SW 1271 (cell line): ENCODE measurements around the gene KLK7.
A peak's percentile ranks its signal among the peaks of the same experiment; 100 is the strongest.

Experiments
- DNase-seq, 2 experiments: peaks; one replicate each; lab custom pipeline; 2025; lab: John Stamatoyannopoulos, UW

Gene KLK7

DNA sequence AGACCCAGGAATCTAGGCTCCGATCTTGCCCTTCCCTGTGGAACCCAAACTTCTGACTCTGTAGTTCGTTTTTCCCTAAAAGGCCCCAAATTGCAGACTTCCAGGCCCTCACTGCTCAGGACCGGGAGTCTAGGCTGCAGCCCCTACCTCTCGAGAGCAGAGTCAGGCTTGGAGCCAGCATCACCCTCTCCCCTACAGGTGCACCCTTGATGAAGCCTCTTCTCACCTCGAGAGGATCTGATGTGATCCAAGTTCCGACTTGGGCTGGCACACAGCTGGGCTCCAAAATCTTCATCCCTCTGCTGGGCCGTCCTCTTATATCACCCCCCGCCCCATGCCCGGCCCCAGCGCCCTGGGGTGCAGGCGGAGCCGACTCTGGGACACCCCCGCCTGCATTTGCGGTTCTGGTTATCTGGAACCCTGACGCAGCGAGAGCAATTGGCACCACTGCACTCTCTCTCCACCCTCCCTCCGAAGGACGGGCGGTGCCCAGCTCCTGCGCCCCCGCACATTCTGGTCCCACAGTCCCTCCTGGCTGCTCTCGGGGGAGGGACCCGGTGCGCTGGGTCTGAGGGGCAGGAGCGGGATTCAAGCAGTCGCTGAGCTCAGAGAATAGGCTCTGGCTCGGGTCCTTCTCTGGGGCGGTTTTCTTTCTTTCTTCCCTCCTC lies at the start of gene KLK7:
KLK7 (minus strand) TSS at position 293 of the 668 bp plus-strand sequence. CDS start 1,518 bp downstream, outside the sequence.
- DNase-seq = no peak

DNA sequence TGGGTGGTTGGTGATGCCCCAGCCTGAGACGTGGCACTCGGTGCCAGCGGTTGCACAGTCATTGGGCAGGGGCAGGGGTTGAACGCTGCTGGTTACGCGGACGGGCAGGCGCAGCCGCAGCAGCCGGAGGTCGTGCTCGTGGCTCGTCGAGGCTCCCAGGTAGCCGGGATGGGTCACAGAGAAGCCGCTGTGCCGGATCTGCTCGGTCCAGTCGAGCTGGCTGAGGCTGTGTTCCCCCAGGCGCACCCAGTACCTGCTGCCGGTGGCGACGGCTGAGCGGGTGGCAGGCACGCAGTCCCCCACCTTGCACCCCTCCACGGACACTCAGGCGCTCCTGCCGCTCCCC lies 48.1 kb upstream of the KLK7 start:
- no peak for DNase-seq

DNA sequence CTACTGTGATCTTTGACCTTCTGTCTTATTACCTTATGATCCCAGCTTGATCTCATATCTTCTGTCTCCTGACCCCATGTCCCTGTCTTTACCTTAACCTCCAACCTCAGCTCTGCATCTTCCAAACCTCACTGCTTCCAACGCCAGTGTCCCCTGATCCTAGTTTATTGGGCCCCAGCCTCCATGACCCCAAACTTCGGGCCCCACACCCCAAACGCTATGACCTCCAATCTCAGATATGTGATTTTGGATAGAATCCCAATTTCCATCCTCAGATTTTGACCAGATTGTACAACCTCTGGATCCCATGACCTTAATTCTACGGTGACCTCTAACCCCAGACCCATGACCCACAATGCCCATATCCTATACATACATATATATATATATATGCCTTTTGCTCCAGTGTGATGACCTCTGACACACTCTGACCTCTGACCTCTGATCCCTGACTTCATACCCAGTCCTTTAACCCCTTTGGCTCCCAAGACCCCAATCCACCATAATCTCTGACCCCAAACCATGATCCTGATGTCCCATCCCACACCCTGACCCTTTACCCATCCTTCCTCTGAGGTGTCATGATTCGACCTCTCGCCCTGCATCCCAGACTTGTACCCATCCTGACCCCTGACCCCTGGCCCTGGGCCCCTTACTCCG lies 47.6 kb upstream of the KLK7 start:
- DNase-seq = no peak

DNA sequence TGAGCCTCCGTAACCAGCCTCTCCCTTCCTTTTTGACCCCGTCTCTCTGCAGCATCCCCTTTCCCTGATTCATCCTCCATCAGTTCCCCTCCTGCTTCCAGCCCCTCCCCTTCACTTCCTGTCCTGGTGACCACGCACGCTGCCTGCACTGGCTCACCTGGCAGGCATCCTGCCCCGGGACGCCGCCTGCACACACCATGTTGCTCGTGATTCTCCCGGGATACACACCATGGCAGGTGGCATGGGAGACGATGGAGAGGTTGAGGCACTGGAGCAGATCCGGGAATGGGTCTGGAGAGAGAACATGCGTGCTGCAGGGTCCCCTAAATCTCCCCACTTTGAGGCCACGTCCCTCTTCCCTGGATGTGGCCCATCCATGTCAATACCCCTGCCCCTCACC lies 46.9 kb upstream of the KLK7 start:
- DNase-seq = no peak

DNA sequence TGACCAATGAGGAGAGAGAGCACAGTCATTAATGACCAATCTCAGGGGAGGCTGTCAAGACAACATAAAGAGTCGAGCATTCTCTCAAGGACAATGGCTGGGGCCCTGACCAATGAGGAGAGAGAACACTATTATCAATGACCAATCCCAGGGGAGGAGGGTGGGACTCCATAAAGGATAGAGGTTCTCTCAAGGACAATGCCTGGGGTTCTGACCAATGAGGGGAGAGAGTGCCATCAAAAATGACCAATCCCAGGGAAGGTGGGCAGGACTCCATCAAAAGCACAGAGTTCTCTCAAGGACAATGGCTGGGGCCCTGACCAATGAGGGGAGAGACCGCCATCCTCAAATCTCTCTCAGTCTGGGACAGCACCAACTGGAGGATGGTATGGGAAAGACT lies 46.0 kb upstream of the KLK7 start:
- DNase-seq = no peak

DNA sequence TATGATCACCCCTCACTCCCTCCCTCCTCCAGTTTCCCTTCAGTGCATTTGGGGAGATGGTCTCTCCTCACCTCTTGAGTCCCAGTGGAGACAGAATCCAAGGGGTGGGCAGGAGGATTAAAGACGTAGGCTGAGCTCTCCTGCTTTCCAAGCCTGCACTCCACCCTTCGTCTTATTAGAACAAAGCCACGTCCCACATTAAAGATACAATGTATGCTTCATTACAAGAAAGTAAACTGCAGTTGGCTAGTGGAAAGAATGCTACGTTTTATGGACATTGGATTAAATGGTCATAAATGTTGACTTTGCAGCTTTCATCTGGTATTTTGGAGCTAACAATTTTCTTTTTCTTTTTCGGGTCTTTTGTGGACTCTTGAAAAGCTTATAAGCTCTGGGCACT lies 44.2 kb upstream of the KLK7 start:
- DNase-seq = no peak

DNA sequence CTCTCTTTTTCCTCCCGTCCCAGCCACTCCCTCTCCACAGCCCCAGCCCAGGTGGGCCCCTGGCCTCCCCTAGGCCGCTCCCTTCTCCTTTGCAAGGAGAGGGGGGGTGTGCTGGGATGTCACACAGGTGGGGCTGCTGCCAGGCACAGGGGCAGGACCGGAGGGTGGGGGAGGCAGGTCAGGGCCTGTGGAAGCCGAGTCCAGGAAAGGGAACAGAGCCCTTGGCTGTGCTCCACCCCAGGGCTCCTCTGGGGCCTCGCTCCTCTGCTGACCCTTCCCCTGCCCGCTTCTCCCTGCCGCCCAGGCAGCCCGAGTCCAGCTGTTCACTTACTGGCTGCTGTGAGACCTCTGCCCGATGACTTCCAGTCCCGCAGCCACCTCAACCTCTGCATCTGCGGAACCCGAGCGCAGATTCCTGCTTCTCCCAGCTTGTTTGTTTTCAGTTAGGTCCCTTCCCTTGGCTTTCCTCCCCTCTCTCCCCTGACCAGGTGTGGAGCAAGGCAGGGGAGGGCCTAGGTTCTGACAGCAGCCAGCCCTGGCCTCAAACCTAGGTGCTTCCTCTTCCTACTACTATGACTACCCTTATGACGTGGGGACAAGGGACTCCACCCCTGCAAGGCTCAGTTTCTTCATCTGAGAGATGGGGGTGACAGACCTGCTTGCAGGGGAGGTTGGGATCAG lies 43.5 kb upstream of the KLK7 start:
- DNase-seq = no peak

DNA sequence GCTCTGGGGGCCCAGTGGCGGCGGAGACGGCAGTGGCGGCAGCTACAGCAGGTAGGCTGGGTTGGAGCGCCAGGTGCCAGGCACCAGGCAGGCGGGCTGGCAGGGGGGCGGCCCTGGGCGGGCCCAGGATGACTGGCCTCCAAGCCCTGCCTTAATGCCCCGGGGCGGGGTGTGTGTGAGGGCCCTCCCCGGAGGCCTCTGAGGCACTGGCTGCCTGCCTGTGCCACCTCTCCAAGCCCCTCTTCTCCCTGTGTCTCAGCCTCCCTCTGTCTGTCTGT lies 42.8 kb upstream of the KLK7 start, which contains the start of gene KLK11:
KLK11 (minus strand) TSS at position 63 of the 278 bp plus-strand sequence. CDS start 985 bp downstream, outside the sequence.
- DNase-seq = no peak

DNA sequence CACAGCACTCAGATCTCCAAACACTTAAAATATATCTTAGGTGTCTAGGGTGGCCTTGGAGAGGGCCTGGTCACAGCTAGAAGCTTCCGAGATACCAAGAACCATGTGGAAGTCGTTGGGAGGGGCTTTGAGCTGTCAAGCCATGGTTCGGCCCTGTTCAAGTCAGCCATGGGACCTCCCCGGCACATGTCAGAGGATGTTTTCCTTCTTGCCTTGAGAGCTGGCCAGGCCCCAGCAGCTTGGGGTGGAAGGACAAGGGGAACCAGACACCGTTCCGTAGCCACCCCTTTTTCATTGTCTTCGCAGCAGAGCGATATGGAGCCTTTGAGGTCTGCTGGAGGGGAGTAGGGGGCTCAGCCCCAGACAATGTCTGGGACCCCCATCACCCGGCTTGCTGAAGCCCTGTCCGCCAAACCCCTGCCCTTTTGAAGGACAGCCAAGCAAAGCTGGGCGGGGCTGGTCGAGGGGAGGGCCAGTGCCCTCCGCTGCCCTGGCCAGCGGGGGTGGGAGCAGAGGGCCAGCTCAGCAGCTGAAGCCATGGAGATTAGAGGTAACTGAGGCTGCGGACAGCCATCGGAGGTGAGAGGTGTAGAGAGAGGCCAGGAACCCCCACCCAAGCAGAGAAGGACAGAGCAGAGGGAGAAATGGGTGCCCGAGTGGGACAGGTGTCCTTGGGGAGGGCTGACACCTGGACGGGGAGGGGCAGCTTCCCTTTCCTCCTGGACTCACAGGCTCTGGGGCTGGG lies 42.3 kb upstream of the KLK7 start:
- DNase-seq = no peak

DNA sequence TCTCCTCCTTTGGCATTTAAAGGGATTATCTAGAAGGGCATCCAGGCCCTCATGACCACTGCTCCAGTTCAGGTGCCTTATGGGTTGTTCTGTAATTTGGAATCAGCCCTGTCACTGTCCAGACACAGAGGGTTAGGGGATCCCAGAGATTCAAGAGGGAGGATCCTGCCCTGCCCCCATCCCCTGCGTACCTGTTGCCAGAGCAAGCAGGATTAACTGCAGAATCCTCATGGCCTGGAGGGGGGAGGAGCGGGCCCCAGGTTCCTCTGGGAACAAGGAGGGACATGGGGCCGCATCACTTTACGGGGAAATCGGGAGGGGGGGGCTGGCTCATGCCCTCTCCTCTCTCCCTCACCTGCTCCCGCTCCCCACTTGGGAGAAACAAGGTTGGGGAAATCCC lies 41.7 kb upstream of the KLK7 start:
- DNase-seq = no peak

DNA sequence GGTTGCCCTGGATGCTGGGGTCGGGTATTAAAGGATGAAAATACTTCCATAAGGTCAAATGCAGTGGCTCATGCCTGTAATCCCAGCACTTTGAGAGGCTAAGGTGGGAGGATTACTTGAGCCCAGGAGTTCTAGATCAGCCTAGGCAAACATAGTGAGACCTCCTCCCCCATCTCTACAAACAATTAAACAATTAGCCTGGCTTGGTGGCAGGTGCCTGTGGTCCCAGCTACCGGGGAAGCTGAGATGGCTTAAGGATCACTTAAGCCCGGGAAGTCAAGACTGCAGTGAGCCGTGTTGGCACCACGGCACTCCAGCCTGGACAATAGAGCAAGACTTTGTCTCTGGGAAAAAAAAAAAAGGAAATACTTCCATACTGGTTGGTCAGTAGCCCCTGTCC lies 41.2 kb upstream of the KLK7 start:
- no peak for DNase-seq

DNA sequence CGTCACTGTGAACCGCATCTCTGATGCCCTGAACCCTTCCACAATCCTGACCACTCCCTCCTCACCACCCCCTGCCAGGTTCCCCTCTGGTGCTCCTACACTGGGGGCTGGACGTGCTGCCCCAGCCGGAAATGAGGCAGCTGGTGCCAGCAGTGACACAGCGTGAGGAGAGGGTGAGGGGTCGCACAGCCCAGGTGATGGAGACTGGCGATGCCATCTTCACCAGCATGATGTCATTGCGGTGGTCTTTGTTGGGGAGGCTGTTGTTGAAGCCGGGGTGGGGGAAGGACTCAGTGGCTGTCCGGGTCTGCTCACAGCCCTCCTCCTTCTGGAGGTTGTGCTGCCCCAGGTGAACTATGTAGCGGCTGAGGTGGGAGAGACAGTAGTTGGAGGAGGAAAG lies 40.2 kb upstream of the KLK7 start:
- DNase-seq = no peak

DNA sequence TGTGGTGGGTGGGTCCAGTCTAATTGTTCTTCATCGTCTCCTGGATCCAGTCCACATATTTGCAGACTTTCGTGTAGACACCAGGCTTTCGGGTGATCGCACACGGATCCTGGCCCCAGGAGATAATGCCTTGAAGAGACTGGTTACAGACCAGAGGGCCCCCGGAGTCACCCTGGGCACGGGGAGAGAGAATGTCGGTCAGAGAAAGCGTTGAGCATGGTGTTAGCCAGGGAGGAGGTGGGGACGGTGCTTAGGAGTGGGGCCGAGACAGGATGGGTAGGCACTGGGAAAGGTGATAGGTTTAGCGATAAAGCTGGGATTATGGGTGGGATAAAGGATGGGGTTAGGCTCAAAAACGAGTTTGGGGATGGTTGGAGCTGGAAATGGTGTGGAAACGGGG lies 38.8 kb upstream of the KLK7 start:
- no peak for DNase-seq

DNA sequence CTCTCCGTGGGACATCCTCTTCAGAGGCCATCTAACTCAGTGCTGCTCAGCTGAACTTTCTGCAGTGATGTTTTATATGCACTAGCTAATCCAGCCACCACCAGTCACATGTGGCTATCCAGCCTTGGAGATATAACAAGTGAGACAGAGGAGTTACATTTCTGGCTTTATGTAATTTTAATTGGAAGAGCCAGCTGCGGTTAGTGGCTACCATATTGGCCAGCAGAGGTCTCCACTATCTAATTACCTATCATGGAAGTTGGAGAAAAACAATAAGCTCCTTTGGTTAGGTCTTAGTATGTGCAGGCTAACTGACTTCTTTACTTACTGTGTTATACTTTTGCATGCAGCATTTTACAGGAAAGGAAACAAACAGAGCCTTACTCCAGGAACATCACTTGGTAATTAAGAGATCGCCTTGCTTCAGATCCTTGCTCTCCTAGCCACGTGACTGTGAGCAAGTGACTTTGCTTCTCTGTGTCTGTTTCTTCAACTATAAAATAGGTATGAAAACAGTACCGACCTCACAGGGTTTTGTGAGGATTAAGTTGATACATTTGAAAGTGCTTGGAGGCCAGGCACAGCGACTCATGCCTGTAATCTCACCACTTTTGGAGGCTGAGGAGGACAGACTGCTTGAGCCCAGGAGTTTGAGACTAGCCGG lies 37.4 kb upstream of the KLK7 start:
- peak in 1 of 2 experiments; percentile 59 for DNase-seq

DNA sequence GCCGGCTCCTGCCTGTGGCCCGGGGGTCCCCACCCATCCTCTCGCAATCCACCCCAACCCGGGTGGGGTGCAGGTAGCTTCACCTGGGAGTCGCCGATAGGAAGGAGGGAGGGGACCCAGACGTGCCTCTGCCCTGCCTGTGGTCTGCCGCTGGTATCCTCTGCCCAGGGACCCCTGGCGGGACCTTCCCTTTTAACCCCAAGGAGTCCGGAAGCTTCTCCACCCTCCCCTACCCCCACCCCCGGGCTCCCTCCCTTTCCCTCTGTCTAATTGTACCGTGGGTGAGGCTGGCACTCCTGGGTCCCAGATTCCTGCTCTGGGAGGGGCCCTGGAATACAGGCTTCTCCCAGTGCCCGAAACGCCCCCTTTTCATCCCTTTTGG lies 35.8 kb upstream of the KLK7 start, which contains the start of gene KLK10:
KLK10 (minus strand) TSS at position 166 of the 382 bp plus-strand sequence. CDS start 579 bp downstream, outside the sequence.
- no peak for DNase-seq

DNA sequence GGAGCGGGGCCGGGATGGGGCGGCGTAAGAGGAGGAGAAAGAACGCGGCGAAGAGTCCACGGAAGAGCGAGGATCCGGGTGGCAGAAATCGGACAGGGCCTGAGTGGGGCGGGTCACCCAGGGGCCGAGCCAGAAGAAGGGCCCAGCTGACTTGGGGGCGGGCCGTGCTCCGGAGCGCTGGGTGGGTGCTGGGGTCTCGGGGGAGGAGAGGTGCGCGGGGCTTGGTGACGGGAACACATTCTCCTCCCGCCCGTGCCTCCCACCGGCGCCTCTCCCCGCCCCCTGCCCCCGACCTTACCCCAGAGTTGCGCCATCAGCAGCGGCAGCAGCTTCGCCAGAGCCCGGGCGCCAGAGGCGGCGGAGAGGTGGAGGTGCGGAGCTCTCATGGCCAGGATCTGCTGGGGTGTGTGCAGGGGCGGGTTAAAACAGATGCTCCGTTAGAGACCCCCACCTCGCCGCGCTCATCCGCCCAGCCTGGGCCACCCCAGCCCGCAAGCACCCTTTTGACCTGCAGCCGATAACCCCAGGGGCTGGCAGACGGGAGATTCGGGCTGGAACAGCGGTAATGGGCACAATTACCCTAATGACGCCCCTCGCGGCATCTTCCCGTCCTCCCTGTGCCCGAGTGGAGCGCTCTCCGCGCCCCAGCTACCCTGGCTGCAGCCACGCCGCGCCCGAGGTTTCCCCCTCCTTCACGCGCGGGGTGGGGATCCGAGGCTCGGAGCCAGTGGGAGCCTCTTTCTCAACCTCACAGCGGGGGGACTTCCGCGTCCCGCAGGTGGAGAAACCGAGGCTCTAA lies 35.2 kb upstream of the KLK7 start:
- DNase-seq = no peak

DNA sequence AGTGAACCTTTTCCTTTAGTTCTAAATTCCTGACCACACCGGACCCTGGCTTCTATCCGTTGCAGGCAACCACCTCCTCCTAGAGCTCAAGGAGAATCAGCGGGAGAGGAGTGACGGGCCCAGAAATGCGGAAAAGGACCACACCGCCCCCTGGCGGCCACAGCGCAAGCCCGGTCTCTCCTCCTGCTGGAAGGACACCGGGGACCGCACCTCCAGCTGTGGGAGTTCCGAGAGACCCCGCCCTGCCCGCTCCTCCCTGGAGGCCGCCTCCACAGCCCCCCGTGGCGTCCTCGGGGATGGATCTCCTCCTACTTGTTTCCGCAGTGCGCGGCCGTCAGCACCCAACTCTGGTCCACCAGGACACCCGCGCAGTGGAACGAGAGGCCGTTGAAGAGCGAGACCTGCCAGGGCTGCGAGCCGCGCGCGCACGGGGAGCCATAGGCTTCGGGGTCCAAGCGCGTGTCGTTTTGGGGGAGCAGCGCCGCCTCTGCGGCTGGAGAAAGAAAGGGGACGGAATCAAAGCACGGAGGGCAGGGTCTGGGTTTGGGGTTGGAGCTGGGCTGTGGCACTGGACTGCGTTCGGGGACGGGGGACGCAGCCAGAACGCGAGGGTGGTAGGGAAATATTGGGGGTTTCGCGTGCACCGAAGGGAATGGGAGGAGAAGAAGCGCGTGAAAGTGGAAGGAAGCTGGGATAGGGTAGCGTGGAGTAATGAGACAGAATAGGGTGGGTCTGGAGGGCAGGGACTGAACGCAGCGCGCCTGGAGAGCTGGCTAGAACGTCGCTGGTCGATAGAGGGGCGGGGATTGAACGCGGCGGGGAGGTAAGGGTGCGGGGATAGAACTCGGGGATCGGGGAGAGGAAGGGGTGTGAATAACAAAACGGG lies 33.3 kb upstream of the KLK7 start:
- peak; percentile 36 to 70 for DNase-seq

DNA sequence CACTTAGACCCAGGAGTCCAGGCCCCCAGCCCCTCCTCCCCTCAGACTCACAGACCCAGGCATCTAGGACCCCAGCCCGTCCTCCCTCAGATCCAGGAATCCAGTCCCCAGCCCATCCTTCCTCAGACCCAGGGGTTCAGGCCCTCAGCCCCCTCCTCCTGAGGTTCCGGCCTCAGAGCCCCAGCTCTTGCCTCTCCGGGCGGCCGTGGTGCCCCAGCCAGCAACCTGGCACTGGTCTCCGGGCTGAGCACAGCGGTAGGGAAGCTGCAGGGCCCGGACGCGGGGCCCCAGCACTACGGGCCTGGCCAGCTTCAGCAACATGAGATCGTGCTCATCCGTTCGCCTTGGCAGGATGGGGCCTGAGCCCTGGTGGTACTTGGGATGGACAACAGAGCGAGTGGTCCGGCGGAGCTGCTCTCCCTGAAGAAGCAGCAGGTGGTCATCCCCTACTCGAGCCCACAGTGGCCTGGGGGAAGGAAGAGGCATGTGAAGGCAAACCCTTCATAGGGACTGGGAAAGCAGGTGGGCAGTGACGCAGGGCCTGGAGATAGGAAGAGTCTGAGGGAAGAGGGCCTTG lies 32.1 kb upstream of the KLK7 start:
- DNase-seq = no peak

DNA sequence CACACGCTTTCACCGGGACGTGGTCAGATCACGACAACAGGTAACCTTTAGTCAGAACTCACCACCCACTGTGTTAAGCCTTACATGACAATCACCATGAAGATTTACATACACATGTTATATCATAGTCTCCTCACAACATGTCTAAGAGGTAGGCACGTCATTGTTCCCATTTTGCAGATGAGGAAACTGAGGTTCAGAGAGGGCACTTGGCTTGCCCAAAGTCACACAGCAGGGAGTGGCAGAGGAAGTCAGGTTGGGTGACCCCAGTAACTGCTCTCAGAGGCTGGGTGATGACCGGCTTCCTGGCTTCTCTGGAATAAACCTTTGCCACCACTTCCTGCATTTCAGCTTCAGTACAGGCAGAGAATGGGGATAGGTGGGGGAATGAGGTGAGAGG lies 30.5 kb upstream of the KLK7 start:
- no peak for DNase-seq

DNA sequence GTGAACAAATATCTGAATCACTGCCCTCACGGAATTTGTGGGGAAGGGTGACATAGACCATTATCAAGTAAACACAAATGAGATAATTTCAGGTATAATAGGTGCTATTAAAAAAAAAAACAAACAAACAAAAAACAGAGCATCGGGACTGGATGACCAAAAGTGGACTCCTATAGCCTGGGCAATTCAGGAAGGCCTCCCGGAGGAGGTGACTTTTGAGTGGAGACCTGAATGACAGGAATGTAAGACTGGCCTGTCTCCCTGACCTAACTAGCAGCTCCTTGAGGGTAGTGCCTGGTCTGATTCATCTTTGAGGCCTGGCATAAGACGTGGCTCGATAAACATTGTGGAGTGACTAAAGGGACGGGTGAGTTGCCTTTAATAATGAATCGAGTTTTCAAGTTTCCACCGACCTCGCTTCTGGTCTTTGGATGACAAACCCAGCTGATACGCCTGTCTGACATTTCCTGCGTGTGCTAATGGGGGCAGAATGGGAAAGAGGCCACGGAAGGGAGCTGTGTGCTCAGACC lies 29.0 kb upstream of the KLK7 start:
- no peak for DNase-seq
